Calu3 (cell line): ENCODE results near the gene CRIP2. TPM values are rescaled to one million over a fixed set of nuclear protein-coding genes. Genes with fewer than 3 reads are reported as not detected.

Experiments
- BruUV-seq: library from RNA; stranded (reverse); fragments of 400-500 nt; replicated peaks from 2 replicates; lab custom pipeline; 2021; lab: Mats Ljungman, UMichigan
- CTCF ChIA-PET: fragments of 300-600 bp; sonication (Branson Sonifier 250); formaldehyde crosslinking; loops from one replicate; lab custom pipeline; 2022; ENCODE audit warnings: antibody characterized with exemption; lab: Charles Lee
- DNase-seq: peaks from one replicate; pipeline ENCODE4 v3.0.0; 2022
- H3K27ac Mint-ChIP-seq: one replicate; pipeline ENCODE4 v1.8.0; 2022; ENCODE audit warnings: mixed read lengths; ENCODE audit not compliant: unreplicated experiment
- H3K27me3 Mint-ChIP-seq: one replicate; pipeline ENCODE4 v1.8.0; 2022; ENCODE audit warnings: mixed read lengths; ENCODE audit not compliant: unreplicated experiment
- H3K36me3 Mint-ChIP-seq: one replicate; pipeline ENCODE4 v1.8.0; 2022; ENCODE audit warnings: mild to moderate bottlenecking, moderate library complexity, mixed read lengths; ENCODE audit not compliant: insufficient read depth, unreplicated experiment
- H3K4me1 Mint-ChIP-seq: one replicate; pipeline ENCODE4 v1.8.0; 2022; ENCODE audit warnings: mild to moderate bottlenecking, low read depth, mixed read lengths; ENCODE audit not compliant: unreplicated experiment
- H3K4me3 Mint-ChIP-seq: one replicate; pipeline ENCODE4 v1.8.0; 2022; ENCODE audit warnings: mild to moderate bottlenecking, low read depth, moderate library complexity, mixed read lengths; ENCODE audit not compliant: unreplicated experiment
- H3K9me3 Mint-ChIP-seq: one replicate; pipeline ENCODE4 v1.8.0; 2022; ENCODE audit warnings: low read depth, mixed read lengths; ENCODE audit not compliant: unreplicated experiment
- CTCF ChIP-seq: fragments of 200-600 bp; IDR thresholded peaks from one replicate; pipeline ENCODE4 v1.8.0; 2022; ENCODE audit warnings: antibody characterized with exemption; ENCODE audit not compliant: unreplicated experiment
- intact Hi-C: fragments of 100-400 bp; cut with micrococcal nuclease; formaldehyde crosslinking; loops from one replicate; pipeline ENCODE4 v1.10.0; 2022; ENCODE audit not compliant: unreplicated experiment
- total RNA-seq: library from RNA; stranded (reverse); gene quantifications from 2 replicates; pipeline ENCODE4 v1.2.3, GENCODE V29; 2022

The CRIP2 gene
- total RNA-seq, 1 experiment from 2014 or later, result 70.1 TPM

GRCh38 chr14:105436891-105437722 is 37.5 kb upstream of the CRIP2 start:
- Mint-ChIP-seq H3K4me1 (no peaks in the 10 kb centered on the region), H3K9me3 (no peaks in the 10 kb centered on the region), H3K36me3 (peaks cover 33% of the 10 kb centered on the region), H3K27ac (no peak overlapping the region), H3K4me3 (no peak overlapping the region), H3K27me3 (no peaks in the 10 kb centered on the region)
- no peak for TF ChIP-seq CTCF
- no peak for DNase-seq
- intact Hi-C loops, result no loop called here
- no TSS peak for BruUV-seq
- CTCF ChIA-PET, result no interaction called here

GRCh38 chr14:105437723-105438500 is 36.7 kb upstream of the CRIP2 start:
- Mint-ChIP-seq H3K9me3 (no peaks in the 10 kb centered on the region), H3K4me1 (no peaks in the 10 kb centered on the region), H3K27ac (no peak overlapping the region), H3K4me3 (no peak overlapping the region), H3K36me3 (peaks cover 41% of the 10 kb centered on the region), H3K27me3 (no peaks in the 10 kb centered on the region)
- BruUV-seq, result no TSS peak
- no peak for TF ChIP-seq CTCF
- CTCF ChIA-PET, result no interaction called here
- intact Hi-C loops, result no loop called here
- DNase-seq, result no peak

GRCh38 chr14:105439179-105439578 is 35.4 kb upstream of the CRIP2 start:
- H3K27me3 Mint-ChIP-seq, result no peaks in the 10 kb centered on the region
- no peak overlapping the region for H3K4me3 Mint-ChIP-seq
- no peak for TF ChIP-seq CTCF
- BruUV-seq, result no TSS peak
- H3K27ac Mint-ChIP-seq, result no peak overlapping the region
- intact Hi-C loops, result no loop called here
- H3K4me1 Mint-ChIP-seq, result no peaks in the 10 kb centered on the region
- CTCF ChIA-PET, result no interaction called here
- peaks cover 42% of the 10 kb centered on the region for H3K36me3 Mint-ChIP-seq
- no peak for DNase-seq
- no peaks in the 10 kb centered on the region for H3K9me3 Mint-ChIP-seq

- no TSS peak for BruUV-seq
- CTCF ChIA-PET, result no interaction called here
- no peak overlapping the region for H3K4me3 Mint-ChIP-seq
- H3K27ac Mint-ChIP-seq, result no peak overlapping the region
- no peaks in the 10 kb centered on the region for H3K27me3 Mint-ChIP-seq
- no peaks in the 10 kb centered on the region for H3K4me1 Mint-ChIP-seq
- intact Hi-C loops, result no loop called here
- TF ChIP-seq CTCF, result no peak
- H3K36me3 Mint-ChIP-seq, result peaks cover 39% of the 10 kb centered on the region
- H3K9me3 Mint-ChIP-seq, result no peaks in the 10 kb centered on the region
- DNase-seq, result no peak
These were observed 34.7 kb upstream of the CRIP2 start for GRCh38 chr14:105439710-105440553.
